ENCODE results near the gene VCAN.

The VCAN gene

GRCh38 chr5:83531661-83532060, 60.1 kb downstream of the VCAN start:
- DNase-seq (ENCODE audit: low read depth in 2 of 2) = no peak

DNA sequence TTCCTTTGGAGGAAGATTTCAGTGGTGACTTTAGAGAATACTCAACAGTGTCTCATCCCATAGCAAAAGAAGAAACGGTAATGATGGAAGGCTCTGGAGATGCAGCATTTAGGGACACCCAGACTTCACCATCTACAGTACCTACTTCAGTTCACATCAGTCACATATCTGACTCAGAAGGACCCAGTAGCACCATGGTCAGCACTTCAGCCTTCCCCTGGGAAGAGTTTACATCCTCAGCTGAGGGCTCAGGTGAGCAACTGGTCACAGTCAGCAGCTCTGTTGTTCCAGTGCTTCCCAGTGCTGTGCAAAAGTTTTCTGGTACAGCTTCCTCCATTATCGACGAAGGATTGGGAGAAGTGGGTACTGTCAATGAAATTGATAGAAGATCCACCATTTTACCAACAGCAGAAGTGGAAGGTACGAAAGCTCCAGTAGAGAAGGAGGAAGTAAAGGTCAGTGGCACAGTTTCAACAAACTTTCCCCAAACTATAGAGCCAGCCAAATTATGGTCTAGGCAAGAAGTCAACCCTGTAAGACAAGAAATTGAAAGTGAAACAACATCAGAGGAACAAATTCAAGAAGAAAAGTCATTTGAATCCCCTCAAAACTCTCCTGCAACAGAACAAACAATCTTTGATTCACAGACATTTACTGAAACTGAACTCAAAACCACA, 67.4 kb downstream of the VCAN start:
- no peak for DNase-seq (ENCODE audit: low read depth in 2 of 2)

- DNase-seq (ENCODE audit: low read depth in 2 of 2) = no peak
Observed at GRCh38 chr5:83539463-83539790, 67.9 kb downstream of the VCAN start.

- DNase-seq (ENCODE audit: low read depth in 2 of 2) = no peak
Observed at GRCh38 chr5:83540105-83540504, 68.6 kb downstream of the VCAN start.

- no peak for DNase-seq (ENCODE audit: low read depth in 2 of 2)
Observed at GRCh38 chr5:83540783-83541182, 69.2 kb downstream of the VCAN start.

DNA sequence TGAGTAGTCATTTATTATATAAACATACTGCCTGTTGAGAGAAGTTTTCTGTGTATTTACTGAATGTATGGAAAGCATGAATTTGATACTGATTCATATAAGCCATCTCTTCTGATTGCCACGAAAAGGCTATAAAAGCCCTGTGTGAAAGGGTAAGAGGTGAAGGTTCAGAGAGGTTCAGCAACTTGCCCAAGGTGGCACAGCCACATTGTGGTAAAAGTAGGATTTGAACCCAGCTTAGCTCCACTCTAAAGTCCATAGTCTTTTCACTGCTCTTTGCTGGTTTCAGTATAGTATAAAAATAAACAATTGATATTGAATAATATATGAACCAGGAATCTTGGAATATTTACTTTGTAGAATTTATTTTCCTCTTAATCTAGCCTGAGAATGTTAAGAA, 71.3 kb downstream of the VCAN start:
- no peak for DNase-seq (ENCODE audit: low read depth in 2 of 2)

DNA sequence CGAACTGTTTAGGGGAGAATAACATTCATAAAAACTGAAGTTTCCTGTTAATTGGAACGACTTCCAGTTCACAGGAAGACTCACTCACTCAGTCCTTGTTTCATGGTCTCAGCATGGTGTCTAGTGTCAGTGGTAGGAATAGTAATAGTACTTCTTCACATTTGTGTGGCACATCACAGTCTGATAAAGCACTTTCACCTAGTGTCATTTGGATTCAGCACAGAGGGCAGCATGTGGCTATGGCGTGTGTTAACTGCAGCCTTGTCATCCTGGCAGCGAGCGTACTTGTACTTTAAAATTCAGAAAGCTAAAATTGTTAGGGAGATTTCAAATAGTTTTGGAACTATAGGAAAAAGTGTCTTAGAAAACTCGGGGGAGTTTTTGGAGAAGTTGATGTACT, 72.4 kb downstream of the VCAN start:
- no peak for DNase-seq (ENCODE audit: low read depth in 2 of 2)

- DNase-seq (ENCODE audit: low read depth in 2 of 2) = no peak
Observed at GRCh38 chr5:83547161-83547560, 75.6 kb downstream of the VCAN start.

DNA sequence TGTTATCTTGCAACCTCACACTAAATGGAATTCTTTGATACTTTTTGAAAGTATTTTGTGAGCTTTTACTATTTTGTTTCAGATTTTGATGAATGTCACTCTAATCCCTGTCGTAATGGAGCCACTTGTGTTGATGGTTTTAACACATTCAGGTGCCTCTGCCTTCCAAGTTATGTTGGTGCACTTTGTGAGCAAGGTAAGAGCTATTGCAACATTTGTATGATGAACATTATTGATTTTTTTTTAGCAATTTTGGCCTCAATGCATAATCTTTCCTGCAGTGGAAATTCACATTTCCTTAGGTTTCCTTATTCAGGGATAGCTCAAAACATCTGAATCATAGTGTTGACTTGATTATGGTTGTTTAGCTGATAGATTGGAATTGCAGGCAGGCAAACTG, 76.3 kb downstream of the VCAN start:
- DNase-seq (ENCODE audit: low read depth in 2 of 2) = no peak

GRCh38 chr5:83548581-83548980, 77.0 kb downstream of the VCAN start:
- DNase-seq (ENCODE audit: low read depth in 2 of 2) = no peak

DNA sequence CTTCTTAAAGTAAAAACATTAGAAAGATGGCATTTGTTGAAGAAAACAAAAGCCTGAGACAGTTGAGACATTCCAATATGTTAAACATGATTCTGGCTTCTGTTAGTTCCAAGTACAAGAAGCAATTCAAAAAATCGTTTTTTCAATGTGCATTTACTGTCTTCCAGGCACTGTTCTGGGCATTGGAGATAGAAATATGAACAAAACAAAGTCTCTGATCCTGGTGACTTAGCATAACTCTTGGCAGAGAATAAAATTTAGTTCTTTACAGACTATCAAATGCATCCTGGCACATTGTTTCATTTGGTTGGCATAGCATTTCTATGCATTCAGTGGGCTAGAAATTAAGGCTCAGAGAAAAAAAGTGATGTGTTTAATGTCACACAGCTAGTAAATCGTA, 77.5 kb downstream of the VCAN start:
- no peak for DNase-seq (ENCODE audit: low read depth in 2 of 2)

DNA sequence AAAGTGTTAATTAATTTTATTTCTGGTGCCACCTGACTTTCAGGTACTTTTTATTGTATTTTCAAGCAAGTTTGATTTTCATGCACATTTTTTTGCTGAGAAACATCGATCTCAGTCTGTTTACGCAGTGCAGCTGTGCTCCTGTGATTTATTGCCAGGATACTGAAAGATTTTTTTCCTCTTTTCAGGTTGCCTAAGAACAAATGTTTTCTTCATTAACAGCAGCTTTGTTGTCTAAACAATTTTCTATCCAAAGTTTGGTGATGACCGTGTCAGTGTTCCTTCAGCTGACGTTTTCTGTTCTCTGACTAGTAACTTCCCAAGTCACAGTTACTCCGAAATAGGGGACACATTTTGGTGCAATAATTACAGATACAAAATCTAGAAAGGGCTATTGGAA, 78.1 kb downstream of the VCAN start:
- DNase-seq (ENCODE audit: low read depth in 2 of 2) = no peak

DNA sequence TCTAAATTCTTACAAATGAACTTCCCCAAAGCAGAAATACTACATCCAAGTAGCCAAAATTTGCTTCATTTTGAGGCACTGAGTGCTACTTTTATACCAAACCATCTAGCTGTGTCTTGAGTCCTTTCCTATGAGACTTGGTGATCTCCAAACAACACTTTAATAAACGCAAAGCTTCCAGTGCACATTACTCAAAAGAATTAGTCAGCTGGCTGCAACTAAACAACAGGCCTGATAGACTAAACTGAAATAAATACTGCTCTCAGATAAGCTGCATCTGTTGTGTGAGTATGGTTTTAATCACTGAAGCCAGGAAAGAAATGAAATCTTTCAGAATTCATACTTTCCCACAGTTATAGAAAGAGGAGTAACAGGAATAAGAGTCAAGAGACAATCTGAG, 80.3 kb downstream of the VCAN start:
- DNase-seq (ENCODE audit: low read depth in 2 of 2) = no peak

GRCh38 chr5:83552275-83552674, 80.7 kb downstream of the VCAN start:
- DNase-seq (ENCODE audit: low read depth in 2 of 2) = no peak

GRCh38 chr5:83553000-83553486, 81.5 kb downstream of the VCAN start:
- DNase-seq (ENCODE audit: low read depth in 2 of 2) = no peak

GRCh38 chr5:83554133-83554532, 82.6 kb downstream of the VCAN start:
- no peak for DNase-seq (ENCODE audit: low read depth in 2 of 2)

- DNase-seq (ENCODE audit: low read depth in 2 of 2) = no peak
Observed at GRCh38 chr5:83554686-83555085, 83.1 kb downstream of the VCAN start.

- no peak for DNase-seq (ENCODE audit: low read depth in 2 of 2)
Observed at GRCh38 chr5:83555263-83555662, 83.7 kb downstream of the VCAN start.

GRCh38 chr5:83556190-83556589, 84.6 kb downstream of the VCAN start:
- DNase-seq (ENCODE audit: low read depth in 2 of 2) = no peak

- no peak for DNase-seq (ENCODE audit: low read depth in 2 of 2)
Observed at GRCh38 chr5:83559118-83559785, 87.7 kb downstream of the VCAN start.

DNA sequence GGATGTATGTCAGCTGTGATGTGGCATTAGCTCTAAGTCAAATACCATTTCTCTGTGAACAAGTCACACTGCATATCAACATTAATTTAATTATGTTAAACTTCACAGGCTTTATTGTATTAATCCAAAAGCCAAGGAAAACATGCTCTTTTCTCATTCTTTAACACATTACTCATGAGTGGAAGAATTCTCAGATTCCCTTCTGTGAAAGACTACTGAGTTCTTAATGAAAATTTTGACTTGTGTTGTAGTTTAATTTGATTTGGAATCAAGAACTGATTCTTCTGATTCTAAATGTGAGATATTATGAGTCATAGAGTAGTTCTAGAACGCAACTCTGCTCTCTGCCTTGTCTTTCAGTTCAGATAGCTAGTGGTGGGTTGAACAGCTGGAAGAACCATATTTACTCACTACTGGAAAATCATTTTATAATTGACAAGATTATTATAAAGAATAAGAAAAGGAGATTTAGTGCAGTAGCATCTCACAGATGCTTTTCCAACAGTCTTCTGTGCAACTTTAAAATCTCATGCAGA, 90.6 kb downstream of the VCAN start:
- DNase-seq (ENCODE audit: low read depth in 2 of 2) = no peak

DNA sequence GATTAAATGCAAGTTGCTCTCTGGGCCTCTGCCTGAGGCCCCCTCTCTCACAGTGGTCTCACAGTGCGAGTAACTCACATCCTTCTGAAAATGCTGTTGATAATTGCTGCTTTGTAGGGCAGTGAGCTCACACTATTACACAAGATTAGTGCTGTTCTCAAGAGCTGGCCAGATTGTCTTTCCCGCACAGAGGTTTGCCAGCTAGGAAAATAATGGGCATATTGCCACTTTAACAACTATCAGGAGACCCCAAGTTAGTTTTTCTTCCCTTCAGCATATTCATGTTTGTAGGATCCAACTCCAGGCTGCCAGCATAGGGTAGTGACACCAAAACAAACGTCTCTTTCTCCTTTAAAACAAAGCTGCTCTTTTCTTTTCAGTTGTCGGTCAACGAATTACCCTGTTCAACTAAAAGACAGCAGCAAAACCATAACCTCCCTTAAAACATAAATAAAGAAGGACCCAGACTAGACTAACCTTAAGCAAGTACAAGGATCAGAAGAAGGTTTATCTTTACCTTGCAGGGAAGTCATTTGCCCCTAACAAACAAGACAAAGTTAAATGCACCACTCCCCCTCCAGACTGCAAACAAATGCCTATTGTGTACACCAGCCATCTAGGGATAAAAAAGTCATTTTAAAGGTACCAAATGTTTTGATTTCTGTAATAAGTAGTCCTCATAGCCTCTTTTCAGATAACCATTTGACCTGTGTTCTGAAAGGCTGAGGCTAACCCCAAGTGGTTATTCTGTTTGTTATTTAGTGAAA, 91.4 kb downstream of the VCAN start:
- no peak for DNase-seq (ENCODE audit: low read depth in 2 of 2)

DNA sequence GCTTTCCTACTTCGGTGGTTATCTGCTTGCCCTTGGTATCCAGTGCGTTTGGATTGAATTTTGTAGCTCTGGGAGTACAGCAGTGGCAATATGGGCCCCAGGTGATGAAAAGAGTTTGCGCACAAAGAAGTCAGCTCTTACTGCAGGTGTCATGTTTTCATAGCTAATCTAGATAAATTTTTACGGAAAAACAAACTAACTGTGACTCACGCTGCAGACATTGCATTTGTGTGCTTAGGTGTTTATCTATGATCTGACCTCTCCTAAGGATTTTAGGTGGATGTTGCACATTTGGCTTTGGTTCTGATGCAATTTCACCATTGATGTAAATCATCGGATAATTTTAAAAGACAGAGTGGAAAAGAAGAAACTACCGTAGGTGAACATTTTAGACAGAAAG, 92.1 kb downstream of the VCAN start:
- DNase-seq (ENCODE audit: low read depth in 2 of 2) = no peak
